Smooth muscle cell (in vitro differentiated cells): ENCODE results near the gene ZSWIM7. TPM values are rescaled to one million over a fixed set of nuclear protein-coding genes. Genes with fewer than 3 reads are reported as not detected.

Experiments used
- DNase-seq: peaks from one replicate; lab custom pipeline; 2025; ENCODE audit not compliant: unreplicated experiment; lab: John Stamatoyannopoulos, UW
- H2AFZ ChIP-seq: fragments of 200-600 bp; sonication (generic); 2 replicates; pipeline ENCODE4 v1.6.0; 2016; ENCODE audit warnings: antibody characterized with exemption, low read depth, mild to moderate bottlenecking
- H3F3A ChIP-seq: fragments of 200-600 bp; sonication (generic); 2 replicates; pipeline ENCODE4 v1.6.0; 2017; ENCODE audit warnings: antibody characterized with exemption, low read depth
- H3K27ac ChIP-seq: fragments of 200-600 bp; sonication (generic); 2 replicates; pipeline ENCODE4 v1.5.1; 2016; ENCODE audit warnings: low read depth, mild to moderate bottlenecking
- H3K27me3 ChIP-seq: fragments of 200-600 bp; sonication (generic); 2 replicates; pipeline ENCODE4 v1.6.1; 2016; ENCODE audit warnings: low read depth, mild to moderate bottlenecking
- H3K36me3 ChIP-seq: fragments of 200-600 bp; sonication (generic); 2 replicates; pipeline ENCODE4 v1.5.1; 2016; ENCODE audit warnings: low read depth
- H3K4me1 ChIP-seq: fragments of 200-600 bp; sonication (generic); 2 replicates; pipeline ENCODE4 v1.5.1; 2016; ENCODE audit warnings: low read depth
- H3K4me2 ChIP-seq: fragments of 200-600 bp; sonication (generic); 2 replicates; pipeline ENCODE4 v1.6.0; 2016; ENCODE audit warnings: mild to moderate bottlenecking
- H3K4me3 ChIP-seq: fragments of 200-600 bp; sonication (generic); 2 replicates; pipeline ENCODE4 v1.5.1; 2016; ENCODE audit warnings: mild to moderate bottlenecking
- H3K79me2 ChIP-seq: fragments of 200-600 bp; sonication (generic); 2 replicates; pipeline ENCODE4 v1.6.0; 2016; ENCODE audit warnings: low read depth, mild to moderate bottlenecking
- H3K9ac ChIP-seq: fragments of 200-600 bp; sonication (generic); 2 replicates; pipeline ENCODE4 v1.6.0; 2016; ENCODE audit warnings: low read depth
- H3K9me3 ChIP-seq: fragments of 200-600 bp; sonication (generic); replicated peaks from 2 replicates; pipeline ENCODE4 v1.5.1; 2016; ENCODE audit warnings: low read depth
- H4K20me1 ChIP-seq: fragments of 200-600 bp; sonication (generic); 2 replicates; pipeline ENCODE4 v1.6.0; 2016; ENCODE audit warnings: low read depth
- WGBS: methylation state at CpG from one replicate; pipeline ENCODE4 v1.1.7; 2016; ENCODE audit warnings: low lambda C conversion rate; 5-methylcytosine and 5-hydroxymethylcytosine counted together
- polyA plus RNA-seq: library from polyadenylated mRNA; unstranded; fragments of >200 nt; fragmentation: Nextera tagmentation; extraction: Ambion mirVana; gene quantifications from 2 replicates; pipeline ENCODE4 v1.2.1, GENCODE V29; 2016
- total RNA-seq: library from RNA; depleted of rRNA; stranded (reverse); fragments of >200 nt; gene quantifications from 2 replicates; pipeline ENCODE4 v1.2.3, GENCODE V29; 2014
- TF ChIP-seq, protein P1 (sequence below): fragments of 200-600 bp; sonication (generic); IDR thresholded peaks from 2 replicates; pipeline ENCODE4 v1.5.1; 2017; ENCODE audit warnings: borderline replicate concordance, mild to moderate bottlenecking, antibody characterized with exemption; ENCODE audit not compliant: insufficient read depth, poor library complexity, severe bottlenecking

The ZSWIM7 gene
- total and polyA plus RNA-seq, 2 experiments from 2014 or later, result 11.7 to 23.6 TPM

- H3K4me3 ChIP-seq, result peak within 1 kb of the TSS; percentile 73
- TF ChIP-seq, protein P1, sequence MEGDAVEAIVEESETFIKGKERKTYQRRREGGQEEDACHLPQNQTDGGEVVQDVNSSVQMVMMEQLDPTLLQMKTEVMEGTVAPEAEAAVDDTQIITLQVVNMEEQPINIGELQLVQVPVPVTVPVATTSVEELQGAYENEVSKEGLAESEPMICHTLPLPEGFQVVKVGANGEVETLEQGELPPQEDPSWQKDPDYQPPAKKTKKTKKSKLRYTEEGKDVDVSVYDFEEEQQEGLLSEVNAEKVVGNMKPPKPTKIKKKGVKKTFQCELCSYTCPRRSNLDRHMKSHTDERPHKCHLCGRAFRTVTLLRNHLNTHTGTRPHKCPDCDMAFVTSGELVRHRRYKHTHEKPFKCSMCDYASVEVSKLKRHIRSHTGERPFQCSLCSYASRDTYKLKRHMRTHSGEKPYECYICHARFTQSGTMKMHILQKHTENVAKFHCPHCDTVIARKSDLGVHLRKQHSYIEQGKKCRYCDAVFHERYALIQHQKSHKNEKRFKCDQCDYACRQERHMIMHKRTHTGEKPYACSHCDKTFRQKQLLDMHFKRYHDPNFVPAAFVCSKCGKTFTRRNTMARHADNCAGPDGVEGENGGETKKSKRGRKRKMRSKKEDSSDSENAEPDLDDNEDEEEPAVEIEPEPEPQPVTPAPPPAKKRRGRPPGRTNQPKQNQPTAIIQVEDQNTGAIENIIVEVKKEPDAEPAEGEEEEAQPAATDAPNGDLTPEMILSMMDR, result peak; percentile 46
Measured at GRCh38 chr17:15944759-15945526, 54.6 kb downstream of the ZSWIM7 start, which contains the start of gene ADORA2B. TSS of gene ADORA2B (plus strand) at chr17:15945130. CDS start at chr17:15945249, 119 bp downstream.

GRCh38 chr17:15943971-15944758 is 55.3 kb downstream of the ZSWIM7 start:
- TF ChIP-seq, protein P1, result no peak
- H3K9ac ChIP-seq, result no peak overlapping the region

More at GRCh38 chr17:15944759-15945526, 54.6 kb downstream of the ZSWIM7 start, which contains the start of gene ADORA2B:
- Histone ChIP-seq H3K36me3 (no peaks in the 10 kb centered on the region), H2AFZ (peak within 1 kb of the TSS; percentile 95), H3K27me3 (no peaks in the 10 kb centered on the region), H4K20me1 (peaks cover 10% of the 10 kb centered on the region), H3F3A (peaks cover 6% of the 10 kb centered on the region), H3K79me2 (peaks cover 17% of the 10 kb centered on the region), H3K9me3 (no peaks in the 10 kb centered on the region), H3K27ac (peak within 1 kb of the TSS; percentile 24), H3K9ac (peak within 1 kb of the TSS; percentile 62), H3K4me2 (peak within 1 kb of the TSS; percentile 99), H3K4me1 (peaks cover 5% of the 10 kb centered on the region)
- DNase-seq, result peak; percentile 78
- under 1% methylated on average over 65 of the region's 88 CpGs for WGBS

DNA sequence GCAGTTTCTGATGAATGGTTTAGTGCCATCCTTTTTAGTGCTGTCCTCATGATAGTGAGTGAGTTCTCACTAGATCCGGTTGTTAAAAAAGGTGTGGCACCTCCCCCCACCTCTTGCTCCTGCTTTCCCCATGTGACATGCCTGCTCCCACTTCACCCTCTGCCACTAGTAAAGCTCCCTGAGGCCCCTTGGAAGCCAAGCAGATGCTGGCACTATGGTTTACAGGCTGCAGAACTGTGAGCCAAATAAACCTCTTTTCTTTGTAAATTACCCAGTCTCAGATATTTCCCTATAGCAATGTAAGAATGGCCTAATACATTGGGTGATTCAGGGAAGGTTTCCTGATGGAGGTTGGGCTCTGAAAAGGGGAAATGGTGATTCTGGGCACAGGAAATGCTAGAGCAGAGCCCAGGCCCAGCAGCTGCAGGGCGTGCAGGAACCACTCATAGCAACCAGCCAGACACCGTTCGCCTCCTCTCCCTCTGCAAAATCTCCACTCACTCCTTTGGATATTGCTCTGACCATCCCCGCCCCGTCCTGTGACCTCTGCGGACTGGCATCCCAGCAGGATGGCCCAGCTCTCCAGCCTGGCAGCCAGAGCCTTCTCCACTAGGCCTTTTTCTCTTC is 57.2 kb downstream of the ZSWIM7 start:
- peaks cover 4% of the 10 kb centered on the region for H4K20me1 ChIP-seq
- no peaks in the 10 kb centered on the region for H3K9me3 ChIP-seq
- H3K9ac ChIP-seq, result no peak overlapping the region
- H3K4me3 ChIP-seq, result no peak overlapping the region
- H3K4me2 ChIP-seq, result no peak overlapping the region
- H3K79me2 ChIP-seq, result no peaks in the 10 kb centered on the region
- no peak overlapping the region for H3K27ac ChIP-seq
- no peak overlapping the region for H2AFZ ChIP-seq
- WGBS, result 91% methylated on average over 7 of the region's 7 CpGs
- H3K36me3 ChIP-seq, result no peaks in the 10 kb centered on the region
- H3K27me3 ChIP-seq, result no peaks in the 10 kb centered on the region
- TF ChIP-seq, protein P1, result no peak
- DNase-seq, result no peak
- peaks cover 6% of the 10 kb centered on the region for H3F3A ChIP-seq
- H3K4me1 ChIP-seq, result peaks cover 5% of the 10 kb centered on the region

More at GRCh38 chr17:15943971-15944758, 55.3 kb downstream of the ZSWIM7 start:
- no peaks in the 10 kb centered on the region for H3K9me3 ChIP-seq
- no peaks in the 10 kb centered on the region for H3K27me3 ChIP-seq
- H3K79me2 ChIP-seq, result peaks cover 16% of the 10 kb centered on the region
- peaks cover 6% of the 10 kb centered on the region for H3F3A ChIP-seq
- H3K36me3 ChIP-seq, result no peaks in the 10 kb centered on the region
- WGBS, result 28% methylated on average over 37 of the region's 40 CpGs
- H3K4me1 ChIP-seq, result peaks cover 5% of the 10 kb centered on the region
- peak overlapping the region; percentile 95 for H2AFZ ChIP-seq
- no peak overlapping the region for H3K27ac ChIP-seq
- no peak for DNase-seq
- peak overlapping the region; percentile 73 for H3K4me3 ChIP-seq
- peak overlapping the region; percentile 99 for H3K4me2 ChIP-seq
- H4K20me1 ChIP-seq, result peaks cover 10% of the 10 kb centered on the region
